ENCODE results near the gene GALR3.

Gene GALR3

GRCh38 chr22:37801946-37802309 lies 21.3 kb upstream of the GALR3 start:
- TF ChIP-seq CSDC2 (CRISPR knock-in tag; IDR thresholded peaks at IDR 0.05) (no peak), OSR1 (CRISPR knock-in tag; IDR thresholded peaks at IDR 0.05) (no peak), SNAI2 (CRISPR knock-in tag; IDR thresholded peaks at IDR 0.05) (no peak), CSRNP3 (CRISPR knock-in tag; IDR thresholded peaks at IDR 0.05) (no peak), ISL1 (CRISPR knock-in tag; IDR thresholded peaks at IDR 0.05) (no peak), GLIS3 (CRISPR knock-in tag; IDR thresholded peaks at IDR 0.05) (no peak), ZNF8 (CRISPR knock-in tag; IDR thresholded peaks at IDR 0.05) (no peak), ZNF565 (CRISPR knock-in tag; conservative IDR thresholded peaks at IDR 0.05; ENCODE audit: low read depth) (no peak), ZFP3 (CRISPR knock-in tag; IDR thresholded peaks at IDR 0.05) (no peak), ZFP30 (CRISPR knock-in tag; IDR thresholded peaks at IDR 0.05) (no peak), CREB5 (CRISPR knock-in tag; IDR thresholded peaks at IDR 0.05; ENCODE audit: low read depth) (no peak), RARB (CRISPR knock-in tag; IDR thresholded peaks at IDR 0.05) (no peak), POU6F1 (CRISPR knock-in tag; IDR thresholded peaks at IDR 0.05; ENCODE audit: borderline replicate concordance, low read depth) (no peak), ZC3H10 (CRISPR knock-in tag; IDR thresholded peaks at IDR 0.05) (no peak)
- ATAC-seq, result 0 out of 3 replicates have a peak, but pooled peaks have one; percentile 5

GRCh38 chr22:37802310-37803194 lies 20.6 kb upstream of the GALR3 start:
- peak; percentile 67 for ATAC-seq
- no peak for TF ChIP-seq ESRRG (CRISPR knock-in tag; IDR thresholded peaks at IDR 0.05)
- TF ChIP-seq ZNF565 (CRISPR knock-in tag; conservative IDR thresholded peaks at IDR 0.05; ENCODE audit: low read depth), result no peak
- no peak for TF ChIP-seq ZC3H10 (CRISPR knock-in tag; IDR thresholded peaks at IDR 0.05)
- no peak for TF ChIP-seq GLIS3 (CRISPR knock-in tag; IDR thresholded peaks at IDR 0.05)
- TF ChIP-seq ZNF8 (CRISPR knock-in tag; IDR thresholded peaks at IDR 0.05), result no peak
- no peak for TF ChIP-seq PATZ1 (CRISPR knock-in tag; IDR thresholded peaks at IDR 0.05; ENCODE audit: borderline replicate concordance)
- no peak for TF ChIP-seq SNAI2 (CRISPR knock-in tag; IDR thresholded peaks at IDR 0.05)
- TF ChIP-seq RARB (CRISPR knock-in tag; IDR thresholded peaks at IDR 0.05), result no peak
- TF ChIP-seq POU6F1 (CRISPR knock-in tag; IDR thresholded peaks at IDR 0.05; ENCODE audit: borderline replicate concordance, low read depth), result no peak
- no peak for TF ChIP-seq TOX (CRISPR knock-in tag; IDR thresholded peaks at IDR 0.05; ENCODE audit: borderline replicate concordance)
- no peak for TF ChIP-seq TCF4 (CRISPR knock-in tag; IDR thresholded peaks at IDR 0.05; ENCODE audit: borderline replicate concordance)
- TF ChIP-seq CREB5 (CRISPR knock-in tag; IDR thresholded peaks at IDR 0.05; ENCODE audit: low read depth), result no peak
- no peak for TF ChIP-seq CSRNP3 (CRISPR knock-in tag; IDR thresholded peaks at IDR 0.05)
- TF ChIP-seq ZNF70 (CRISPR knock-in tag; IDR thresholded peaks at IDR 0.05), result no peak
- no peak for TF ChIP-seq BACH2 (CRISPR knock-in tag; IDR thresholded peaks at IDR 0.05; ENCODE audit: borderline replicate concordance)
- TF ChIP-seq ZFP3 (CRISPR knock-in tag; IDR thresholded peaks at IDR 0.05), result no peak
- TF ChIP-seq CSDC2 (CRISPR knock-in tag; IDR thresholded peaks at IDR 0.05), result no peak
